ENCODE results near the gene SGO2.

SGO2 gene

DNA sequence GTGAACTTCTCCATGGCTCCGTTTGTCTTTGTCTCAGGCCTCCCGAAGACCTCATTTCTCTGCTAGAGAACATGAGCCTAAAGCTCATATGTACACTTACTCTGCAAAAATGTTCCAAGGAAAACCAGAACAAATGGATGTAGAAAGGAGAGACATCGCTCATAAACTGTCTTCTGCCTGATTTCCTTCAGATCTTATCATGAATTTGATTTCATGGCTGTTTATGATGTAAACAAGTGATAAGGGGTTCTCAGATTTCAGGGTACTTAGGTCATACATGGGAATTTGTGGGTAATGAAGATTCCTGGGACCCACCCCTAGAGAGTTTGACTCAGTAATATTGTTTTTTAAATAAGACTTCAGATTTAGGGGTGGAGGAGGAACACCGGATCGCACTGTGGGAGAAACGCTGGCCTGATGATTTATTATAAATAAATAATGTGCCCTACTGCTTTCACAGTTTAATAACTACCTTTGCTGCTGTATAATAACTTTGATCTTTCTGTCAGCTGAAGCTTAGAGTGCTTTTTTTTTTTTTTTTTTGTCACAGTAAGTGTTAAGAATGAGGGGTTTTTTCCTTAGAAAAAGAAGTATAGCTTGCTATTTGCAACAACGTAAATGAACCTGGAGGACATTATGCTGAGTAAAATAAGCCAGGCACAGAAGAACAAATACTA lies 74.7 kb downstream of the SGO2 start (continued):
- TF ChIP-seq, protein P1, sequence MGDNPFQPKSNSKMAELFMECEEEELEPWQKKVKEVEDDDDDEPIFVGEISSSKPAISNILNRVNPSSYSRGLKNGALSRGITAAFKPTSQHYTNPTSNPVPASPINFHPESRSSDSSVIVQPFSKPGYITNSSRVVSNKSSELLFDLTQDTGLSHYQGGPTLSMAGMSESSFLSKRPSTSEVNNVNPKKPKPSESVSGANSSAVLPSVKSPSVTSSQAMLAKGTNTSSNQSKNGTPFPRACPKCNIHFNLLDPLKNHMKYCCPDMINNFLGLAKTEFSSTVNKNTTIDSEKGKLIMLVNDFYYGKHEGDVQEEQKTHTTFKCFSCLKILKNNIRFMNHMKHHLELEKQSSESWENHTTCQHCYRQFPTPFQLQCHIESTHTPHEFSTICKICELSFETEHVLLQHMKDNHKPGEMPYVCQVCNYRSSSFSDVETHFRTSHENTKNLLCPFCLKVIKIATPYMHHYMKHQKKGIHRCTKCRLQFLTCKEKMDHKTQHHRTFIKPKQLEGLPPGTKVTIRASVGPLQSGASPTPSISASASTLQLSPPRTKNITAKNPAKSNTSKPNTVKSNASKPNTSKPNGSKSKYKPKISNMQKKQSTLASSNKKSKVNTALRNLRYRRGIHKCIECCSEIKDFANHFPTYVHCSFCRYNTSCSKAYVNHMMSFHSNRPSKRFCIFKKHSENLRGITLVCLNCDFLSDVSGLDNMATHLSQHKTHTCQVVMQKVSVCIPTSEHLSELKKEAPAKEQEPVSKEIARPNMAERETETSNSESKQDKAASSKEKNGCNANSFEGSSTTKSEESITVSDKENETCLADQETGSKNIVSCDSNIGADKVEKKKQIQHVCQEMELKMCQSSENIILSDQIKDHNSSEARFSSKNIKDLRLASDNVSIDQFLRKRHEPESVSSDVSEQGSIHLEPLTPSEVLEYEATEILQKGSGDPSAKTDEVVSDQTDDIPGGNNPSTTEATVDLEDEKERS (tag by site-specific recombination; IDR thresholded peaks at IDR 0.05): no peak
- TF ChIP-seq ZNF16 (tag by site-specific recombination; IDR thresholded peaks at IDR 0.05; ENCODE audit: low read depth): no peak
- no peak for TF ChIP-seq ZFP41 (tag by site-specific recombination; IDR thresholded peaks at IDR 0.05; ENCODE audit: borderline replicate concordance)
- TF ChIP-seq ZBTB20 (tag by site-specific recombination; IDR thresholded peaks at IDR 0.05): peak; percentile 54; the same call in 1 of the 2 replicates
- peak; percentile 79 for TF ChIP-seq ZEB2 (tag by site-specific recombination; IDR thresholded peaks at IDR 0.05)
- no peak for TF ChIP-seq HOXC10 (CRISPR knock-in tag; IDR thresholded peaks at IDR 0.05)
- TF ChIP-seq, protein P2, sequence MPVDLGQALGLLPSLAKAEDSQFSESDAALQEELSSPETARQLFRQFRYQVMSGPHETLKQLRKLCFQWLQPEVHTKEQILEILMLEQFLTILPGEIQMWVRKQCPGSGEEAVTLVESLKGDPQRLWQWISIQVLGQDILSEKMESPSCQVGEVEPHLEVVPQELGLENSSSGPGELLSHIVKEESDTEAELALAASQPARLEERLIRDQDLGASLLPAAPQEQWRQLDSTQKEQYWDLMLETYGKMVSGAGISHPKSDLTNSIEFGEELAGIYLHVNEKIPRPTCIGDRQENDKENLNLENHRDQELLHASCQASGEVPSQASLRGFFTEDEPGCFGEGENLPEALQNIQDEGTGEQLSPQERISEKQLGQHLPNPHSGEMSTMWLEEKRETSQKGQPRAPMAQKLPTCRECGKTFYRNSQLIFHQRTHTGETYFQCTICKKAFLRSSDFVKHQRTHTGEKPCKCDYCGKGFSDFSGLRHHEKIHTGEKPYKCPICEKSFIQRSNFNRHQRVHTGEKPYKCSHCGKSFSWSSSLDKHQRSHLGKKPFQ (tag by site-specific recombination; IDR thresholded peaks at IDR 0.05): no peak
- TF ChIP-seq, protein P3, sequence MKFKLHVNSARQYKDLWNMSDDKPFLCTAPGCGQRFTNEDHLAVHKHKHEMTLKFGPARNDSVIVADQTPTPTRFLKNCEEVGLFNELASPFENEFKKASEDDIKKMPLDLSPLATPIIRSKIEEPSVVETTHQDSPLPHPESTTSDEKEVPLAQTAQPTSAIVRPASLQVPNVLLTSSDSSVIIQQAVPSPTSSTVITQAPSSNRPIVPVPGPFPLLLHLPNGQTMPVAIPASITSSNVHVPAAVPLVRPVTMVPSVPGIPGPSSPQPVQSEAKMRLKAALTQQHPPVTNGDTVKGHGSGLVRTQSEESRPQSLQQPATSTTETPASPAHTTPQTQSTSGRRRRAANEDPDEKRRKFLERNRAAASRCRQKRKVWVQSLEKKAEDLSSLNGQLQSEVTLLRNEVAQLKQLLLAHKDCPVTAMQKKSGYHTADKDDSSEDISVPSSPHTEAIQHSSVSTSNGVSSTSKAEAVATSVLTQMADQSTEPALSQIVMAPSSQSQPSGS (tag by site-specific recombination; IDR thresholded peaks at IDR 0.05; ENCODE audit: low read depth): no peak
- TF ChIP-seq ZNF10 (tag by site-specific recombination; IDR thresholded peaks at IDR 0.05): no peak
- no peak for TF ChIP-seq ZNF768 (tag by site-specific recombination; IDR thresholded peaks at IDR 0.05)
- no peak for TF ChIP-seq OVOL3 (tag by site-specific recombination; IDR thresholded peaks at IDR 0.05)
- TF ChIP-seq ZNF629 (tag by site-specific recombination; IDR thresholded peaks at IDR 0.05): peak; percentile 83
- no peak for TF ChIP-seq ZNF302 (tag by site-specific recombination; IDR thresholded peaks at IDR 0.05; ENCODE audit: low read depth)
- TF ChIP-seq, protein P4, sequence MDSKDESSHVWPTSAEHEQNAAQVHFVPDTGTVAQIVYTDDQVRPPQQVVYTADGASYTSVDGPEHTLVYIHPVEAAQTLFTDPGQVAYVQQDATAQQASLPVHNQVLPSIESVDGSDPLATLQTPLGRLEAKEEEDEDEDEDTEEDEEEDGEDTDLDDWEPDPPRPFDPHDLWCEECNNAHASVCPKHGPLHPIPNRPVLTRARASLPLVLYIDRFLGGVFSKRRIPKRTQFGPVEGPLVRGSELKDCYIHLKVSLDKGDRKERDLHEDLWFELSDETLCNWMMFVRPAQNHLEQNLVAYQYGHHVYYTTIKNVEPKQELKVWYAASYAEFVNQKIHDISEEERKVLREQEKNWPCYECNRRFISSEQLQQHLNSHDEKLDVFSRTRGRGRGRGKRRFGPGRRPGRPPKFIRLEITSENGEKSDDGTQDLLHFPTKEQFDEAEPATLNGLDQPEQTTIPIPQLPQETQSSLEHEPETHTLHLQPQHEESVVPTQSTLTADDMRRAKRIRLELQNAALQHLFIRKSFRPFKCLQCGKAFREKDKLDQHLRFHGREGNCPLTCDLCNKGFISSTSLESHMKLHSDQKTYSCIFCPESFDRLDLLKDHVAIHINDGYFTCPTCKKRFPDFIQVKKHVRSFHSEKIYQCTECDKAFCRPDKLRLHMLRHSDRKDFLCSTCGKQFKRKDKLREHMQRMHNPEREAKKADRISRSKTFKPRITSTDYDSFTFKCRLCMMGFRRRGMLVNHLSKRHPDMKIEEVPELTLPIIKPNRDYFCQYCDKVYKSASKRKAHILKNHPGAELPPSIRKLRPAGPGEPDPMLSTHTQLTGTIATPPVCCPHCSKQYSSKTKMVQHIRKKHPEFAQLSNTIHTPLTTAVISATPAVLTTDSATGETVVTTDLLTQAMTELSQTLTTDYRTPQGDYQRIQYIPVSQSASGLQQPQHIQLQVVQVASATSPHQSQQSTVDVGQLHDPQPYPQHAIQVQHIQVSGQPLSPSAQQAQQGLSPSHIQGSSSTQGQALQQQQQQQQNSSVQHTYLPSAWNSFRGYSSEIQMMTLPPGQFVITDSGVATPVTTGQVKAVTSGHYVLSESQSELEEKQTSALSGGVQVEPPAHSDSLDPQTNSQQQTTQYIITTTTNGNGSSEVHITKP (tag by site-specific recombination; IDR thresholded peaks at IDR 0.05): peak; percentile 36; the same call in 1 of the 2 replicates
- no peak for TF ChIP-seq SCRT2 (tag by site-specific recombination; IDR thresholded peaks at IDR 0.05)
- TF ChIP-seq, protein P5, sequence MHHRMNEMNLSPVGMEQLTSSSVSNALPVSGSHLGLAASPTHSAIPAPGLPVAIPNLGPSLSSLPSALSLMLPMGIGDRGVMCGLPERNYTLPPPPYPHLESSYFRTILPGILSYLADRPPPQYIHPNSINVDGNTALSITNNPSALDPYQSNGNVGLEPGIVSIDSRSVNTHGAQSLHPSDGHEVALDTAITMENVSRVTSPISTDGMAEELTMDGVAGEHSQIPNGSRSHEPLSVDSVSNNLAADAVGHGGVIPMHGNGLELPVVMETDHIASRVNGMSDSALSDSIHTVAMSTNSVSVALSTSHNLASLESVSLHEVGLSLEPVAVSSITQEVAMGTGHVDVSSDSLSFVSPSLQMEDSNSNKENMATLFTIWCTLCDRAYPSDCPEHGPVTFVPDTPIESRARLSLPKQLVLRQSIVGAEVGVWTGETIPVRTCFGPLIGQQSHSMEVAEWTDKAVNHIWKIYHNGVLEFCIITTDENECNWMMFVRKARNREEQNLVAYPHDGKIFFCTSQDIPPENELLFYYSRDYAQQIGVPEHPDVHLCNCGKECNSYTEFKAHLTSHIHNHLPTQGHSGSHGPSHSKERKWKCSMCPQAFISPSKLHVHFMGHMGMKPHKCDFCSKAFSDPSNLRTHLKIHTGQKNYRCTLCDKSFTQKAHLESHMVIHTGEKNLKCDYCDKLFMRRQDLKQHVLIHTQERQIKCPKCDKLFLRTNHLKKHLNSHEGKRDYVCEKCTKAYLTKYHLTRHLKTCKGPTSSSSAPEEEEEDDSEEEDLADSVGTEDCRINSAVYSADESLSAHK (tag by site-specific recombination; IDR thresholded peaks at IDR 0.05): peak; percentile 29; the same call in 1 of the 2 replicates
- TF ChIP-seq, protein P6, sequence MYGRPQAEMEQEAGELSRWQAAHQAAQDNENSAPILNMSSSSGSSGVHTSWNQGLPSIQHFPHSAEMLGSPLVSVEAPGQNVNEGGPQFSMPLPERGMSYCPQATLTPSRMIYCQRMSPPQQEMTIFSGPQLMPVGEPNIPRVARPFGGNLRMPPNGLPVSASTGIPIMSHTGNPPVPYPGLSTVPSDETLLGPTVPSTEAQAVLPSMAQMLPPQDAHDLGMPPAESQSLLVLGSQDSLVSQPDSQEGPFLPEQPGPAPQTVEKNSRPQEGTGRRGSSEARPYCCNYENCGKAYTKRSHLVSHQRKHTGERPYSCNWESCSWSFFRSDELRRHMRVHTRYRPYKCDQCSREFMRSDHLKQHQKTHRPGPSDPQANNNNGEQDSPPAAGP (tag by site-specific recombination; IDR thresholded peaks at IDR 0.05): peak; percentile 68; the same call in 1 of the 2 replicates
- TF ChIP-seq ZNF544 (tag by site-specific recombination; IDR thresholded peaks at IDR 0.05): no peak
- no peak for TF ChIP-seq ZNF837 (tag by site-specific recombination; IDR thresholded peaks at IDR 0.05)
- TF ChIP-seq TRIM28 (IDR thresholded peaks at IDR 0.05; ENCODE audit: borderline replicate concordance, low read length): no peak
- no peak for TF ChIP-seq ZFP3 (tag by site-specific recombination; IDR thresholded peaks at IDR 0.05; ENCODE audit: low read depth)
- TF ChIP-seq, protein P7, sequence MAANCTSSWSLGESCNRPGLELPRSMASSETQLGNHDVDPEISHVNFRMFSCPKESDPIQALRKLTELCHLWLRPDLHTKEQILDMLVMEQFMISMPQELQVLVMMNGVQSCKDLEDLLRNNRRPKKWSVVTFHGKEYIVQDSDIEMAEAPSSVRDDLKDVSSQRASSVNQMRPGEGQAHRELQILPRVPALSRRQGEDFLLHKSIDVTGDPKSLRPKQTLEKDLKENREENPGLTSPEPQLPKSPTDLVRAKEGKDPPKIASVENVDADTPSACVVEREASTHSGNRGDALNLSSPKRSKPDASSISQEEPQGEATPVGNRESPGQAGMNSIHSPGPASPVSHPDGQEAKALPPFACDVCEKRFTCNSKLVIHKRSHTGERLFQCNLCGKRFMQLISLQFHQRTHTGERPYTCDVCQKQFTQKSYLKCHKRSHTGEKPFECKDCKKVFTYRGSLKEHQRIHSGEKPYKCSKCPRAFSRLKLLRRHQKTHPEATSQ (tag by site-specific recombination; IDR thresholded peaks at IDR 0.05): no peak
- TF ChIP-seq, protein P8, sequence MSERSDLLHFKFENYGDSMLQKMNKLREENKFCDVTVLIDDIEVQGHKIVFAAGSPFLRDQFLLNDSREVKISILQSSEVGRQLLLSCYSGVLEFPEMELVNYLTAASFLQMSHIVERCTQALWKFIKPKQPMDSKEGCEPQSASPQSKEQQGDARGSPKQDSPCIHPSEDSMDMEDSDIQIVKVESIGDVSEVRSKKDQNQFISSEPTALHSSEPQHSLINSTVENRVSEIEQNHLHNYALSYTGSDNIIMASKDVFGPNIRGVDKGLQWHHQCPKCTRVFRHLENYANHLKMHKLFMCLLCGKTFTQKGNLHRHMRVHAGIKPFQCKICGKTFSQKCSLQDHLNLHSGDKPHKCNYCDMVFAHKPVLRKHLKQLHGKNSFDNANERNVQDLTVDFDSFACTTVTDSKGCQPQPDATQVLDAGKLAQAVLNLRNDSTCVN (tag by site-specific recombination; optimal IDR thresholded peaks at IDR 0.05): no peak
